NCI-H524 treated with DMSO at 0.1 percent for 48 hours (cell line): Measurements from ENCODE around the gene LRCH4.
"Not testable (repeated sequence)": the region's sequence is repeated elsewhere in the genome, so short reads cannot be mapped to it uniquely, and the experiment has no call there.

ENCODE experiments used
- DNase-seq: peaks from one replicate; lab custom pipeline; 2025; lab: John Stamatoyannopoulos, UW

The LRCH4 gene

DNA sequence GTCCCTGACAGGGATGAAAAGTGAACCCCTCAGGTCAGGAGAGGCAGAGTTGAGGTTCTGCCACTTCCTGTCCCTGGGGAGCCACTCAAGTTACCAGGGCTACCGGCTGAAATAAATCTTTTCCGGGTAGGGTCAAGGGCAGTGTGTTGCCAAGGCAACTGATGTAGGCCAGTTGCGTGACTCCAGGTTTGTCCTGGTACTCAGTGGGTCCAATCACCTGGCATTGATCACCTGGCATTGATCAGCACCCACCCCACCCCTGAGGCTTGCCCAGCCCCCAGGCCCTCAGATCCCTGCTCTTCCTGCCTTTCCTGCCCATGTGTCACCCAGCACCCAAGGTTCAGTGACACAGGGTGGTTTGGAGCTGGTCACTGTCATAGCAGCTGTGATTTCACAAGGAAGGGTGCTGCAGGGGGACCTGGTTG lies 18.2 kb downstream of the LRCH4 start:
- DNase-seq = no peak

DNA sequence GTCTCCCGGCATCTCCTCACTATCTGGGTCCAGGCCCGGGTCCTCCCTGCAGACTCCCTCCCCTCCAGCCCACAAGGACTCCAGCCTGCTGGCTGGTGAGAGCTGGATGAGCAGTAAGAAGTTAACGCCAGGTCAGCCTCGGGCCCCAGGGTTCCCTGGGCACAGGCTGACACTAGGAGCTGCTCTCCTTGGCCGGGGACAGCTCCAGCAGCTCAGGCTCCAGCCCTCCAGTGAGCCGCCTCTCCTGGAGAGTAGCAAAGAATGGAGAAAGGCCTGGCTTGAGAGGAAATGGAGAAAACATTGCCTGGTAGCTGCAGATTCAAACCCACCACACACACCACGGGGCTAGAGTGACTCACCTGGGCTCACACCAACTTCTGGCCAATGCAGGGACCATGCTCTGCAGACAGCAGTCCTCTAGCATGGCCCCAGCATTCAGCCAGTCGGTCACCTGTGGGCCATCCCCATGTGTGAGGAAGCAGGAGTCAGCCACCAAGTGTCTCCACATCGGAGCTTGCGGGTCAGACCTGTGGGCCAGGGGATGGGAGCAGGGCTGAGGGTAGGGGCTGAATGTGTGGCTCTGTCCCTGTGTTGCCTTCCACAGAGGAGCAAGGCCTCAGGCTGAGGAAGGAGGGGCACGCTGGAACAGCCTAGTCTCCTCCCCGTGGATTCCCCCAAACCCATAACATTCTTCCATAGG lies 18.7 kb downstream of the LRCH4 start:
- no peak for DNase-seq

DNA sequence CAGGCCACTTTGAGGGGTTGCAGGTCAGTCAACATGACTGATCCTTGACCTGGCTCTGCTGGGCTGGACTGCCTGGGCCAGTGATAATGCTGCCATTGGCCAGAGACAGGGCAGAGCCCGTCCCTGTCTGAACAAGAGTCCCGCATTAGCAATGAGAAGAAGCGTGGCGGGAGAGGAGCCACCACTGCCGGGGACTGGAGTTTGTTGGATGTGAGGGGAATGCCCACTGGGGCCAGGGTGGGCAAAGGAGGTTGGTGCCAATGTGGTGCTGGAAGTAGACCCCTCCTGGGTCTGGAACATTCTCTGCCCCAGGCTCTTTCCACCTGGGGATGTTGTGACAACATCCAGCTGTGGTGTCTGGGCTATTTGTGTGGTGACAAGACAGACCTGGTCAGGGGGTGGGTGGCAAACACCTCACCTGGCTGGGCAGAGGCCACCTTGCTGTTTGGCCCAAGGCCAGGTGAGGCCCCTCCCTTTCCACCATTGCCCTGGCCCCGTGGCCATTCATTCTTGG lies 19.9 kb downstream of the LRCH4 start:
- no peak for DNase-seq

DNA sequence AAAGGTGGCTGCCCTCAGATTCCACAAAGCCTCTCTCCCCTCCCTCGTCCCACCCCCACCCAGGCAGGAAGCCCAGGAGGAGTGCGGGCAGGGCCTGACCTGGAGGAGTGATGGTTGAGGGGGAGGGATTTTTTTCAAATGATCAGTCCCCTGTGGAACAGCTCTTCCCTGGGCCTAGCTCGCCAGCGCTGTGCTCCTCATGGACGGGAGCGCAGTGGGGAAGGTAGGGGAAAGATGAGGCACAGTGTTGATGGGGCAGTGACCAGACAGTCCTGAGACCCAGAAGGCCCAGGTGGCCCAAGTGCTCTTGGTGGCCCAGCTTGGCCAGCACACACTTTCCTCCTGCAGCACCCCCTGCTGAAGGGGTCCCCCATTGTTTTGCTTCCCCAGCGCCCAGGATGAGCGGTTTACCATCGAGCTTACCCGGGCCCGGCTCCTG lies 20.8 kb downstream of the LRCH4 start:
- DNase-seq = no peak

DNA sequence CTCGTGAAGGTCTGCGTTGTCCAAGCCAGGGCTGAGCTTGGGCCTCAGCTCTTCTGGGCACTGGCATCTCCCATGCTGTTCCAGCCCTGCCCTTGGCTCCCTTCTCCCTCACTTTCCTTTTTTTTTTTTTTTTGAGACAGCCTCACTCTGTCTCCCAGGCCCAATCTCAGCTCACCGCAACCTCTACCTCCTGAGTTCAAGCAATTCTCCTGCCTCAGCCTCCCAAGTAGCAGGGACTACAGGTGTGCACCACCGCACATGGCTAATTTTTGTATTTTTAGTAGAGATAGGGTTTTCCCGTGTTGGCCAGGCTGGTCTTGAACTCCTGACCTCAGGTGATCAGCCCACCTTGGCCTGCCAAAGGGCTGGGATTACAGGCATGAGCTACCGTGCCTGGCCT lies 21.5 kb downstream of the LRCH4 start:
- not testable (repeated sequence) for DNase-seq

DNA sequence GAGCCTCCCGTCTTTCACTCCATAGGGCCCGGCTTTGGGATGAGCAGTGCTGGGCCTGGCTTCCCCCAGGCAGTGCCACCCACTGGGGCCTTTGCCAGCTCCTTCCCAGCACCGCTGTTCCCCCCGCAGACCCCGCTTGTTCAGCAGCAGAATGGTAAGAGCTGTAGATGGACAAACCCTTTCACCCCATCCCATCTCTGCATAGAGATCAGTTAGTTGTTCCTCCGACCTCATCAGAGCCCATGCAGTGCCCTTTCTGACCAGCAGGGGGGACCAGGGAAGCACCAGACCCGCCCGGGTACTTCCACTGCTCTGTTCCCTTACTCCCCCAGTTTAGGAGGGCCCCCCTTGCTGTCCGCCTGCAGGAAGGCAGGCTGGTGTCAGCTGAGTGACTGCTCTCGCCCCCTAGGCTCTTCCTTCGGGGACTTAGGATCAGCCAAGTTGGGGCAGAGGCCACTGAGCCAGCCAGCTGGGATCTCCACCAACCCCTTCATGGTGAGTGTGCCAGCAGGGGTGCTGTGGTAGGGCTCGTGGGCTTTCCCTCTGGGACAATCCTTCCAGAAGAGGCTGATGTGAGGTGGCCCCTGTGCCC lies 22.0 kb downstream of the LRCH4 start:
- DNase-seq = no peak

DNA sequence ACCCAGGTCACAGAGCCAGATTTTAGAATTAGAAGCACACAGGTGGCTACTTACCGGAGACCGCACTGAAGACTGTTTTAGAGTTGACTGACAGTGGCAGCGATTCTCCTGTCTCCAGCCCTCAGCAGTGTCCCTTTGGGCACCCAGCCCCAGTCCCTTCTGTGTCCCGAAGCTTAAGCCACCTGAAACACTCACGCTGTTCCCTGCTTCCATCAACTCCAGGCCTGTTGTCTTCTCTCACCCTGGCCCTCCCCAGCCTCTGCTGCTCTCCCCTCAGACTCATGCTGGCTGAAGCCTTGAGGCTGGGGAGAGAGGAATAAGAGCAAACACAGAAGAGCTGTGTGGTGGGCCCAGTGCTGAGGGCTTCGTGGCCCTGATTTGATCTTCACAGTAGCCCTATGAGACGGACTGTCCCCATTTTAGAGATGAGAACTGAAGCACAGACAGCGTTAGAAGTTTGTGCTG lies 22.8 kb downstream of the LRCH4 start:
- DNase-seq = no peak

DNA sequence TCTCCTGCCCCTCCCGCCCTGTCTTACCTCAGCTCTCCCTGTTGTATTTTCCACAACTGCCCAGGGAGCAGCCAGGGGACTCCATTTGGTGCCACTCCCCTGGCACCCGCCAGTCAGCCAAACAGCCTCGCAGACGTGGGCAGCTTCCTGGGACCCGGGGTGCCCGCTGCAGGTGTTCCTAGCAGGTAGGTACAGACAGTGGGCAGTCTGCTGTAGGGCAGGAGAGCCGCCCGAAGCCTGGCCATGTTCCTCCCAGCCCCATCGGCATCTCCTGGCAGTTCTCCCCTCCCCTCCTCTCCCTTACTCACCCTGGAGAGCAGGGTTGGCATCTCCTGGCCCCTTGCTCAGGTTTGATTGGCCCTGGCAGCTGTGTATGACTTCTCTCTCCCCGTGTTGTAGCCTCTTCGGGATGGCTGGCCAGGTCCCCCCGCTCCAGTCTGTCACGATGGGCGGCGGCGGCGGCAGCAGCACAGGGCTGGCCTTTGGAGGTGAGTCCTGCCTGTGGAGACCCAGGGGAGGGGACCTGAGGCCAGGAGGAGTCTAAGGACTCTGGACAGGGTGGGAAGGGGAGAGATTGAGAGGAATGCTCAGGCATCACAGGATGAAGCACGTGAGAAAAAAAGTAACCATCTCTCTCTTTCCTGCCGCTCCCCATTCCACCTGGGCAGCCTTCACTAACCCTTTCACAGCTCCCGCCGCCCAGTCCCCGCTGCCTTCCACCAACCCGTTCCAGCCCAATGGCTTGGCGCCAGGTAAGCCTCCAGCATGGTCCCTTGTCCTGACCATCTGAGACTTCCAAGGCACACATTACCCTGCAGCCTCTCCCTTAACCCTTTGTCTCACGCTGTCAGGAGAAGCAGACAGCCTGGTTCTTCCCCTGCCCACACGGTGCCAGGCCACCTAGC lies 23.5 kb downstream of the LRCH4 start:
- no peak for DNase-seq

DNA sequence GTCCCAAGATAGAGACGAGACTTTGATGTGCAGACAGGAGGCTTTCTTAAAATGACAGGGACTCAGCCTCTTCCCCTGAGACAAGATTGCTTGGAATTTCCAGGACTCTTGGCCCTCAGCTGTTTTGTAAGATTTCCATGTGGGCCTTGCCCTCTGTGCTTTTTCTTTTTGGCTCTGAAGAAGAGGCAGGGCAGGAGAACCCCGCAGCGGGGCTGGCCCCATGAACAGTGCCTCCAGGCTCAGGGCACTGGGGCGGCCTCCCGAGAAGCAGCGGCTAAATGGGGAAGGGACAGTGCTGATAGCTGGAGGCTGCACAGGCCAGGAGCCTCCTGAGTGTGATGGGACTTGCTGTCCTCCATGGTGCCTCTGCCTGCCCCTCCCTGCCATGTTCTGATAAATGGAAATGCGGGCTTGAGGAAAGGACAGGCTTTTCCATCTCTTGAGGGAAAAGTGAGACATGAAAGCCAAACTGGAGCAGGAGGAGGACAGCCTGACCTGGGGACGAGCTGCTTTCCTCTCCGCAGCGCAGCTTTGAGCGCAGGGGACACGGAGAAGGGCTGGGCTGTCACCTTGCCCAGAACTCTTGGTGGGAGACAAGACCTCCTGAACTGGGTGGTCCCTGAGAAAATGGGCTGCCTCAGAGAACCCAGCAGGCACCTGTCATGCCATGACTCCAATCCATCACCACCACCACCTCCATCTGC lies 24.3 kb downstream of the LRCH4 start:
- DNase-seq = no peak

DNA sequence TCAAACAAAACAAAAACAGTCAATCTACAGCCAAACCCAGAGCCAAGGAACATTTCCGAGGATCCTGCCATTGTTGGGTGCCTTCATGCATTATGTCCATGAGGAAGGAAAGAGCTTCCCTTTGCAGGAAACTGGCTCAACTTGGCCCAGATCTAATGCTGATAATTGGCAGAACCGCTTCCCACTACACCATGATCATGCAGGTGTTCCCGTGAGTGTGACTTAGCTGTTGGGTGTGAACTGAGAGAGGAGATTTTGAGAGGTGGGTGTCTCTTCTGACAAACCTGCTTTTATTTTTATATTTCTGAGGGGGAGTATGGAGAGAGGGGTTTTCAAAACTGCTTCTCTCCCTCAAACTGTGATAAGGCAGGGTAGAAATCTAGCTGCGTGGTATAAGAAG lies 26.8 kb downstream of the LRCH4 start:
- no peak for DNase-seq

DNA sequence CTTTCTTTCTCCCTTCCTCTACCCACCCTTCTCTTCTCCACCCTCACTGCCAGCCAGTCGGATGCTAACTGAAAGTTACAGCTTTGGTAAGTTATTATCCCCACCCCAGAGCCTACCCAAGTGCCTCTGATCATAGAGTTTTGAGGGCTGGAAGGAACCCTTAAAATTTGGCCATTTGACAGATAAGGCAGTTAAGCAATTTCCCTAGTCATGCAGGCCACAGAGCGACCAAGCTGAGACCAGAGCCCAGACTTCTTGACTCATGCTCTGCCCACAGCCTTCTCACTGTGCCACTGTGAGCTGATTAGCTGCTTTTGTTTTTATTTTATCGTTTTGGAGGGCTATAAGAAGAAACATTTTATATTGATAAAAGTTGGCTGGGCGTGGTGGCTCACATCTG lies 29.4 kb downstream of the LRCH4 start:
- no peak for DNase-seq

DNA sequence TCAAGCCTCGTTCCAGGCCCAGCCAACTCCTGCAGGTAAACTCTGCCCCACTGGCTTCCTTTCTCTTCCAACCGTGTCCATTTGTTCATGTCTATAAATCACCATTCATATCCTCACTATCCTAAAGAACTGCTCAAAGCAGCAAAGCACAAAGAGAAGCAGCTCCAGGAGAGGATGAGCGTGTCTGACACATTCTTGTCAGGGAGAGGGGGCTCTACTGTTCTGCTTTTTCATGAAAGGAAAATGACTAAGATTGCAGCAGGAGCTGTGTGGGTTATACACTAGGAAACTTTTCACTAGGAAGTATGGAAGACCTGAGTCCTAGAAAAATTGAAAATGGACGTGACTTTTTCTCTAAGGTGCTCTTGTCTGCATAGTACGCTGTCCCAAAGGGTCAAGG lies 30.2 kb downstream of the LRCH4 start:
- DNase-seq = no peak

DNA sequence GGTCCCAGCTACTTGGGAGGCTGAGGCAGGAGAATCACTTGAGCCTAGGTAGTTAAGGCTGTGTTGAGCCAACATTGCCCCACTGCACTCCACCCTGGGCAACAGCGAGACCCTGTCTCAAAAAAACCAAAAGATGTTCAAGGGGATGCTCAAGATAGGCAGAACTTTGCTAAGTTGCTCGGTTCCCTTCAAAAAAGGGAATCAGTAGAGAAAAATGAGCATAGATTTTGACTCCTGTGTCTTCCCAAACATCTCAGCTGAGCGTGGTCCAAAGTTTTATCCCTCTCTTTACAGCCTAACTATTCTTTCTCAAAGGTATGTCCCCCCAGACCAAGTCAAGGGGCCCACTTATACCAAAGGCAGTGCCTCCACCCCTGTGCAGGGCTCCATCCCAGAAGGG lies 32.9 kb downstream of the LRCH4 start:
- DNase-seq = no peak

DNA sequence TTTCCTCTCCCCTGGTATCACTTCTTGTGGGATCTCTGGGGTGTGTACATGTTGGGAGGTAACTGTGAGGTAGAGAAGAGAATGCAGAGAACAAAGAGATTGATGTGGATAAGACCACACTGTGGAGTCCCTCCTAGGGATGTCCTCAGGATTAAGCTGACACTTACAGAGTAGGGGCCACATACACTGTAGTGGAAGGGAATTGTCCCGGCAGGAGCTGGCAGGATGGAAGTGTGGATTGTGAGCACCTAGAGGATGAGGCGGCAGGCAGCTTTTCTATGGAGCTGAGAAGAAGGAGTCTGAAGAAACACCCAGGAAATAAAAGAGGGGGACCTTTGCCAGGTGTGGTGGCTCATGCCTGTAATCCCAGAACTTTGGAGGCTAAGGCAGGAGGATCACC lies 33.4 kb downstream of the LRCH4 start:
- no peak for DNase-seq

DNA sequence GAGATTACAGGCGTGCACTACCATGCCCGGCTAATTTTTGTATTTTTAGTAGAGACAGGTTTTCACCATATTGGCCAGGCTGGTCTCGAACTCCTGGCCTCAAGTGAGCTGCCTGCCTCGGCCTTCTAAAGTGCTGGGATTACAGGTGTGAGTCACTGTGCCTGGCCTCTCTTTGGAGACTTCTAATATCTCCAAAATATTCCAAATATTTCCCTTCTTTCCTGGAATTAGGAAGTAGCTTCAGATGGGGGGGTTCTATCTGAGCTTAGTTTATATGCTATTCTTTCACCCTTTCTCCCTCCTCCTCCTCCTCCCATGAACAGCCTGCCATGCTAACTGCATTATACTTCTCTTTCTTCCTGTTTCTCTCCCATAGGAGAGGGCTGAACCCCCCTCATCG lies 37.5 kb downstream of the LRCH4 start:
- DNase-seq = not testable (repeated sequence)

DNA sequence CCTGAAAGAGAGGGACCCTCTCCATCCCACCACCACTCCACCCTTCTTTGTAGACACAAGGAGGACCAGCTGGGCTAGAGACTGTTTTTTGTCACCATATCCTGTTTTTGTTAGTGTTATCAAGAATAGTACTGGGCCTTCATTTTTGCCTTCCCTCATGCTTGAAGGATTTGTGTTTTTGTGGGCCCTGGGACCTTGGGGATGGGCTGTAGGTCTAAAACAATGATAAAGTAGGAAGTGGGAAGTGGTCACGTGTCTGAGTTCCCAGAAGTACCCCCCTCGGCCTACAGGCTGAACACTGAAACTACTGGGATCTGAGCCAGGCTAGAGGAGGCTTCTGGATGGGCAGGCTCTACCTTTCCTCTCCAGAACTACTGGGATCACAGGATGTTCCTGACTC lies 38.1 kb downstream of the LRCH4 start:
- DNase-seq = no peak

DNA sequence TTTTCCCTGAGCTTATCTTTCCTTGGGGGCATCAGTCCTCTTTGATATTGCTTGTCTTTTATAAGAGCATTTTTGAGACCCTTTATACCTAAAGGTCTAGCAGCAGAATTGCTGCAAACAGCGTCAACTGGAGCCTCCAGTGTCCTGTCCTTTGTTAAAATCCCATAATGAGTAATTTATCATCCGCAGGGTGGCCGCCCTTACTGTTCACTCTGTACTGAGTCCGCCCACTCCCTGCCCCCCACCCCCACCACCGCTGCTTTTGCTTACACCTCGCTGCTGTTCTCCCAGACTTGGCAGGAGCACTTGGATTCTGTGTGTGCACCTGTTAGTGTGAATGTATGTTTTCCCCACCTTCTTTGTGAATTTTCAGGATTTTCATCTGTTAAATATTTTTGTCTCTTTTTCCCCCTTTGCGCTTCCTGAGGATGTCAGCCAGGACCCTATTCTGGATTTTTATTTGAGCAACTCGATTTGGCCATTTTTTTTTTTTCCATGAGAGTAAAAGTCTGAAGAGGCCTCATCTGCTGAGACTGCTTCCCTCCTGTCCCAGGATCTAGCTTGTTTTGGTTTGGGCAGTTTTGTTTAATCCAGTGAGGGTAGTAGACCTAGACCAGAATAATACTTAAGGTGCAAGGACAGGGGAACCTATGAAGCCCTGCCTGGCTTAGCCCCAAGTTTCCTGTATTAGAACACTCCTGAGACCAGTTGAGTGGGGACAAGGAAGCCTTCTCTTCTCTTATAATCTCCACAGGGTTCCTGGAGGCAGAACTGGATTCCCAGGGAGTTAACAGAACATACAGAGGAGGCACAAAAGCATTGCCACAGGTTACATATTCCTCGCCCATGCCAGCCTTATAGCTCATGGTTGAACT lies 38.8 kb downstream of the LRCH4 start:
- no peak for DNase-seq

DNA sequence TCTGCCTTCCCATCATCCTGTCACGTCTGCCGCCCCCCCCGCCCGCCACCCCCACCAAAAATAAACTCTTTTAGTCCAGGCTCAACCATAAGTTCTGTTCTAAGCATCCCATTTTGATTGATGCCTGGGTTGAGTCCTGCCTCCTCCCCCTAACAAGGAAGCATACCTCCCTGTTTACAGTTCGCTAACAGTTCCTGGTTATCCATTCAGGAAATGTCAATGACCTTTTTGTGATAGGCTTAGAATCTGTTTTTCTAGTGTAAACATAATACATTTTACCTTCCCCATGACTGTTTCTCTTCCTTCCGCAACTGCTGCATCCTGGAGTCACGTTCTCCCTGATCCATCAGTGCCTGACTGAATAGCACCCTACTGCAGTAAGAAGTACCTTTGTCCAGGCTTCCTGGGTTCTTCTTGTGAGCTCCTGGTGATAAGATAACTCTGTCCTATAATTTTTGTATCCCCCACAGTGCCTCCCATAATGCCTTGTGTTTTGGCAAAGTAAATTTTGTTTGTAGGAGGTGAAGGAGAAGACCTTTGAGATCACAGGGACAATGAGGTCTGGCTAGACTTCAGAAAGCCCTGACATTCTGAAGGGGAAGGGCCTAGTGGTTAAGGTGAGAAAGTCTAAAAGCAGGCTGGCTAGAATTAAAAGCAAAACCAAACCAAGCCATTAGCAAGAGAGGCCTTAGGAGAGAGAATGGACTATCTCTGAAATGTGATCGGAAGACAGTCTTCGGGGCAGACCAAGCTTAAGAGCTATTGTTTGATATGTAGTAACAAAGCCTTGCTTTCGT lies 39.6 kb downstream of the LRCH4 start:
- DNase-seq = no peak

DNA sequence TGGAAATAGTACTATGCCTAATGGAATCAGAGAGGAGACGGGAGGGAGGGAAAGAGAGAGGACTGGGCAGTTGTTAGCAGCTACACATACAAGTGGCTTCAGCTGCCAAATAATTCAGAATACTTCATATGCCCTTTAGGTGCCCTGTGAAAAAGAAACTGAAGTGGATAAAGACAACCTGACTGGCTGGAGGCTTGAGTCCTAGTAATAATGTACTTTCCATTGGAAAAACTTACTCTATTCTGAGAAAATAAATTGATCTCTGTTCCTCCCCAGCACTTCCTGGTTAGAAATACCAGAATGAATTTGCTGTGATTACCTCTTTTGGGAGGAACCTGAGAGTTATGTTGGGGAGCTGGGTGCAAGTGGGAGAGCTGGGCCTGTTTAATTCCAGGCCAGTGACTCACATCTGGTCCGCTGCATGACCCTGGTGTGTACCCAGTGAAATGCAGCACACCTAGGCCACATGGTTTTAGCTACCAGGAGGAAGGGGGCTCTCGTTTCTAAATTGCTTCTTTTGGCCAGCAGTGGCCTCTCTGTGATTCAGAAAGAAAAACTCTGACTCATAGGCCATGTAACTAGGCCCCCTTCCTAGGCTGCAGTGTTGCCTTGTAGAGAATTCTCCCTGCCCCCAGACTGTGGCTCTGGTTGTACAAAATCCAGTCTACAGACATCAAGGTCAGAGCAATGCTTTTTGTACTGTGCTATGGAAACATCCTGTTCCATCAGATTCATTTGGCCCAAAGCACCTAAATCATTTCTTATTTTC lies 40.4 kb downstream of the LRCH4 start:
- DNase-seq = no peak
